A549 treated with DMSO at 1 μM for 4 hours (cell line): ENCODE measurements around the gene ETDB. TPM values are rescaled to one million over a fixed set of nuclear protein-coding genes. Genes with fewer than 3 reads are reported as not detected.

Experiments used
- total RNA-seq: library from RNA; stranded (reverse); fragments of 200-300 nt; extraction: Qiagen RNA extraction; gene quantifications from 5 replicates; pipeline ENCODE4 v1.2.3, GENCODE V29; 2022; ENCODE audit warnings: low read depth

ETDB gene
- total RNA-seq: not detected in 5 replicates

GRCh38 chrX:135120056-135120576 lies at the start of gene ETDB:
TSS of gene ETDB (minus strand) at chrX:135120526. CDS start at chrX:135119261, 1,265 bp downstream.

Other genes starting within 250 kb of the ETDB start
- gene MOSPD1, start 205.3 kb downstream of the ETDB start, total RNA-seq: 18.9 to 26.0 TPM (median 22.5 TPM) in 5 replicates
- 0.13 to 0.19 TPM (median 0.15 TPM) in 4 of 5 replicates, not detected in the other for gene SMIM10, start 129.5 kb downstream of the ETDB start, total RNA-seq
- gene RTL8B, start 98.0 kb downstream of the ETDB start, total RNA-seq: 8.0 to 9.3 TPM (median 8.7 TPM) in 5 replicates
- gene RTL8C, start 88.2 kb downstream of the ETDB start, total RNA-seq: 139 to 194 TPM (median 173 TPM) in 5 replicates
- gene RTL8A, start 68.4 kb downstream of the ETDB start, total RNA-seq: 158 to 180 TPM (median 162 TPM) in 5 replicates
- gene SMIM10L2B, start 21.8 kb downstream of the ETDB start, total RNA-seq: 0.03 to 0.16 TPM (median 0.05 TPM) in 4 of 5 replicates, not detected in the other
- gene CT55, start 50.9 kb upstream of the ETDB start, total RNA-seq: not detected in 5 replicates
- not detected in 5 replicates for gene ETDA, start 131.5 kb upstream of the ETDB start, total RNA-seq
- gene ETDC, start 189.0 kb upstream of the ETDB start, total RNA-seq: not detected in 5 replicates
- 2.8 to 4.1 TPM (median 3.7 TPM) in 5 replicates for gene ZNF75D, start 223.6 kb upstream of the ETDB start, total RNA-seq
- 3.0 to 4.3 TPM (median 3.7 TPM) in 5 replicates for gene ZNF449, start 224.3 kb upstream of the ETDB start, total RNA-seq